Fibroblast of villous mesenchyme (primary cell): ENCODE data around the gene HSD3B1. TPM values are rescaled to one million over a fixed set of nuclear protein-coding genes. Genes with fewer than 3 reads are reported as not detected.
"Not testable (repeated sequence)": the region's sequence is repeated elsewhere in the genome, so short reads cannot be mapped to it uniquely, and the experiment has no call there.

Source experiments
- DNase-seq: peaks from one replicate; pipeline ENCODE4 v3.0.0-alpha.2; 2010; ENCODE audit warnings: low read depth
- H3K4me3 ChIP-seq: 2 replicates; pipeline ENCODE4 v1.5.1; 2011; ENCODE audit warnings: low read depth, mild to moderate bottlenecking, low read length
- total RNA-seq: library from RNA; depleted of rRNA; stranded (reverse); fragments of >200 nt; gene quantifications from 2 replicates; pipeline ENCODE4 v1.2.3, GENCODE V29; 2012
- TF ChIP-seq, protein P1 (sequence below): IDR thresholded peaks from 2 replicates; pipeline ENCODE4 v1.5.1; 2012; ENCODE audit warnings: low read depth, mild to moderate bottlenecking, low read length; ENCODE audit not compliant: insufficient read depth

The HSD3B1 gene
- total RNA-seq, 1 donor, result 2.6 TPM

DNA sequence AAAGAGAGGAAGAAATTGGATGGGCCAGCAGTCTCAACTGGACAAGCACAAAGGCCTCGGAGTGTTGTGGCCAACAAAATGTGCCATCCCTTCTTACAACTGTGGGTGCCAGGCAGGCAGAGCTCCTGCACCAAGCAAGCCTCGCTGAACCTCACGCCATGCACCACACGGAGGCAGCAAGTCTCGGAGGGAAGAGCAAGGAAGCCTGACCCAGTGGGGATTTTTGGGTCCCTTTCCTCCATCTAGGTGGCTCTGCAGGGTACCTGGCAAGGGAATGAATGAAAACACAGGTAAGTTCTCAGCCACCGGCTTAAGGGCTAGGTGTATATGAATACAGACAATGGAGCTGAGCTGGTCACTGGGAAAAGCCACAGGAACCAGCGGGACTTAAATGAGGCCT, 40.8 kb downstream of the HSD3B1 start:
- DNase-seq, result no peak
- TF ChIP-seq, protein P1, sequence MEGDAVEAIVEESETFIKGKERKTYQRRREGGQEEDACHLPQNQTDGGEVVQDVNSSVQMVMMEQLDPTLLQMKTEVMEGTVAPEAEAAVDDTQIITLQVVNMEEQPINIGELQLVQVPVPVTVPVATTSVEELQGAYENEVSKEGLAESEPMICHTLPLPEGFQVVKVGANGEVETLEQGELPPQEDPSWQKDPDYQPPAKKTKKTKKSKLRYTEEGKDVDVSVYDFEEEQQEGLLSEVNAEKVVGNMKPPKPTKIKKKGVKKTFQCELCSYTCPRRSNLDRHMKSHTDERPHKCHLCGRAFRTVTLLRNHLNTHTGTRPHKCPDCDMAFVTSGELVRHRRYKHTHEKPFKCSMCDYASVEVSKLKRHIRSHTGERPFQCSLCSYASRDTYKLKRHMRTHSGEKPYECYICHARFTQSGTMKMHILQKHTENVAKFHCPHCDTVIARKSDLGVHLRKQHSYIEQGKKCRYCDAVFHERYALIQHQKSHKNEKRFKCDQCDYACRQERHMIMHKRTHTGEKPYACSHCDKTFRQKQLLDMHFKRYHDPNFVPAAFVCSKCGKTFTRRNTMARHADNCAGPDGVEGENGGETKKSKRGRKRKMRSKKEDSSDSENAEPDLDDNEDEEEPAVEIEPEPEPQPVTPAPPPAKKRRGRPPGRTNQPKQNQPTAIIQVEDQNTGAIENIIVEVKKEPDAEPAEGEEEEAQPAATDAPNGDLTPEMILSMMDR, result no peak
- no peak overlapping the region for H3K4me3 ChIP-seq

DNA sequence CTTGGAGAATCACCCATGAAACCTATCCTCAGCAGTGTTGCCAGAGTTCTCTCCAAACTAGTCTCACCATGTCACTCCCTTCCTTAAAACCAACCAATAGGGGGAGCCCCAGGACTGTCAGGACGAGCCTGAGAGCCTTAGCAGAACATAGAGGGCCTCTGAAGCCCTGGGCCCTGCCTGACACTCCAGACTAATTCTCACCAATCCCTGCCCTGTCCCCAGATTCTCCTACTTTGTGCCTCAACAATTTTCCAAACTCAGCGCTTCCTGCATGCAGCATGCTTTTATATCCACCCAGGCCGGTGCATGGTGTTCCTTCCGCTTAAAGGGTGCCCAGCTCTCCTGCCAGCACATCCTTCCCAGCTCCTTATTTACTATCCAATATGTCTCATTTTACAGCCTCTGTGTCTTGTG, 42.7 kb downstream of the HSD3B1 start:
- TF ChIP-seq, protein P1, result peak; percentile 79
- no peak overlapping the region for H3K4me3 ChIP-seq
- DNase-seq, result peak; percentile 79

DNA sequence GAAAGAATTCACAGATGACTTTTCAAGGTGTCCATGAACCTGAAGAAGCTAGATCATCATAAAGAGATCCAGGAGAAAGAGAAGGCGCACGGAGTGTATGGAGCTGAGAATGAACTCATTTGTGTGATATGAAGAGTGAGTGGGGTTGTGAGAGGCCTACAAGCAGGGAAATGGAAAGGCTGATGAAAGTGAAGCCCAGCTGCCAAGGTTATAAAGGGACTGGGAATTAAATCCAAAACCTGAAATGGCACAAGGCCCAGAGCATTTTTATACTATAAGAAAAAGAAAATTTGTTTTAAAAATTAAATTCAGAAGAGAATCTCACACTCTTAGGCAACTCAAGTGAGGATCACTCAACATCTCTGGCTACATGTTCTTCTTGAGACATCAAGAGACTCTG, 43.4 kb downstream of the HSD3B1 start:
- no peak overlapping the region for H3K4me3 ChIP-seq
- TF ChIP-seq, protein P1, result no peak
- DNase-seq, result no peak

DNA sequence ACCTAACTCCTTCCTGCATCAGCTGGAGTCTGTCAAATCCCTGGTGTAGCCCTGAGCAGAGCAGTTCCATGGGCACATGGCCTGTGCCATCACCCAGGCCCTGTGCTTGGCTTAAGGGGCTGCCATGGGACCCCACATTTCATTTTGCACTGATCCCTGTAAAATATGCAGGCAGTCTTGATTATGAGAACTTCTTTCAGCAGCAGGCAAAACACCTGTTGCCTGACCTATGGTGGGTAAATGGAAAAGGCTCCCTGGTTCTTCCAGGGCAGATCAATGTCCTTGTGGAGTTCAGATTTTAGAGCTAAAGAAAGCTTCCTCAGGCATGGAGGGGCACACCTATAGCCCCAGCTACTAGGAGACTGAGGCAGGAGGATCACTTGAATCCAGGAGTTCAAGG, 44.2 kb downstream of the HSD3B1 start:
- no peak for DNase-seq
- TF ChIP-seq, protein P1, result no peak
- no peak overlapping the region for H3K4me3 ChIP-seq

DNA sequence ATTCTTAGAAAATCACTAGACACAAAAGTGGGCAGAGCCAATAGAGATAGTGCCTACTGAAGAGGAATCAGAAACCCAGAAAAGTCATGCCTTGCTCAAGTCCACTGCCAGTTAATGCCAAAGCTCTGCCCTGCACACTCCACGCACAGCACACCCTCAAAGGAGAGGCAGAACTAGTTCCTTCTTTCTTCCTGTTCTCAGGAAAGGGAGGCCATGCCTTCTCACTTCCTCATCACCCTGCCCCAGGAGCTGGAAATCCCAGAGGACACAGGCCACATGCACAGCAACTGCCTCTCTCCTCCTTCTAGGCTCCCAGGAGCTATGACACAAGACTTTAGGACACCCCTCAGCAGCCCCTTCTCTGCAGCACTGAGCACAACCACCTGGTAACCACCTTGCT, 45.6 kb downstream of the HSD3B1 start:
- H3K4me3 ChIP-seq, DNase-seq: not testable (repeated sequence)

DNA sequence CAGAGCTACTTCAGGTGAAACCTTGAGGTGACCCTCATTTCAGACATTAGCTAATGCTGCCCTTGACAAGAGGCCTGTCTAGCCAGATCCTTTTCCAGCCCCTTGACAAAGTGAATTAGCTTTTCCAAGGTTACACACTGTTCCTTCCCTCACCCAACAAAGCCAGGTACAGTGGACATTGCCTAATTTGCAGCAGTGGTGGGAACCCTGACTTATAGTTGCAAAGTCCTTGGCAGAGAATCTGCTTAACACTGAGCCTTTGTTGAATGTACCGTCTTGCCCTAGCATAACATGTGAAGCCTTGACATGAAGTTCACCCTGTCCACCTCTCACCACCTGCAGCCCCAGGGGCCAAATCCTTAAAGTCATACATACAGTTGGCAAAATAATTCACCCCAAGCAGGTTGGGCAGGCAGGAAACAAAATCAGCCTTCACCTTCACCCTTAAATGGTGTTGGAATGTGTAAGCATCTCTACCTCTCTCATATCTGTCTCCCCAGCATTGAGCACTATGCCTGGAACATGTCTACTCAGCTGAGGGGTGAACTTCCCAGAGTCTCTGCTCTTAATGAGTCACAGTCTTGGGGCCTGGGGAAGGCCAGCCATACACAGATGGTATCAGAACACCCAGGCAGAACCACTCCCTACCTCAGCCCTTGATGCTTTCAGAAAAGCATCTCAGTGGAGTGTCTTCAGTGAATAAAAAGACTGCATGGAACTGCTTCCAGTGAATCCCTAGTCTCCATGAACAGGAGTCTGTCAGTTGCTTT, 46.5 kb downstream of the HSD3B1 start:
- DNase-seq, result peak; percentile 81
- not testable (repeated sequence) for H3K4me3 ChIP-seq

DNA sequence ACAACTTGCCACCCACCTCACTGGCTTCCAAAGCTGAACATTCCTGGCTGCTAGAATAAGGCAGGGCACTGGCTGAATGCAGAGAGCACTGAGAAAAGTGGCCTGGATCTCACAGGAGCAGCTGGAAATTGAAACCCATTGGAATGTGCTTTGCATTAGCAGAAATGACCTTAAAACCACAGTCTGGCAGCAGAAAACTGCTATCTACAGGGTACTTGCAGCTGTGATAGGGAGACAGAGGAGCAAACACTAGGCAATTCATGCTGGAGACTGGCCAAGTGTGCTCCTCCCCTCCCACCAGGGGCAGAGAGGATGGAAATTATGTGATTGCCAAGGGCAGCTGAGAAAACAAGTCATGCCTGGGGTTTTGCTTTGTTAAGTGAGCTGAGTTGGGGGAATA, 47.2 kb downstream of the HSD3B1 start:
- H3K4me3 ChIP-seq, result no peak overlapping the region
- TF ChIP-seq, protein P1, result peak; percentile 4
- peak; percentile 96 for DNase-seq

DNA sequence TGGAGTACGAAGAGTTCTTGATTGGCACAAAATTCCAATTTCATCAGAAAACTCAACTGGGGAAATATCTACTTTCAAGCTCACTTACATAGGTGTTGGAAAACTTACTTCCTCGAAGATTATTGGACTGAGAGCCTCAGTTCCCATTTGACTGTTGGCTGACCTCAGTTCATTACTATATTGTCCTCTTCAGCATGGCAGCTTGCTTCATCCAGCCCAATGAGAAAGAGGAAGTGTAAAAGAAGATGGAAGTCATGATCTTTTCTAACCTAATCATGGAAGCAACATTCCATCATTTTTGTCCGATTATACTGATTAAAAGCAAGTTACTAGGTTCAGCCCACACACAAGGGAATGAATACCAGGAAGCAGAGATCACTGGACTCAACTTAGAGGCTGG, 49.4 kb downstream of the HSD3B1 start:
- TF ChIP-seq, protein P1, result no peak
- no peak for DNase-seq
- no peak overlapping the region for H3K4me3 ChIP-seq

DNA sequence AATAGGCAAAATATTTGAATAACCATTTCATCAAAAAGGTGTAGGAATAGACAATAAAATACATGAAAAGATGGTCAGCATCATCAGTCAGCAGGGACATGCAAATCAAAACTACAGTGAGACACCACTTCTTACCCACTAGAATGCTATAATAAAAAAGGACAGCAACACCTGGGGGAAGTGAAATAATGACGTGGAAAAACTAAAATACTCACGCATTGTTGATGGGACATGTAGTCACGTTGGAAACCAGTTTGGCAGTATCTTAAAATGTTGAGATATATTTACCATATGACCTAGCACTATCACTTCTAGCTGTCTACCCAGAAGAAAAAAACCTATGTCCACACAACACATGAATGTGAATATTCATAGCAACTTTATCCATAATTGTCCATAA, 53.4 kb downstream of the HSD3B1 start:
- not testable (repeated sequence) for H3K4me3 ChIP-seq, DNase-seq
